Peyer's patch (tissue), 4 donors: ENCODE data around the gene SH3YL1.

Experiments used
- CTCF ChIP-seq, 6 experiments: fragments of 450-650 bp in 4 of 6; fragments of 200-600 bp in 2 of 6; sonication (generic) in 1 of 6; IDR thresholded peaks; one replicate each; pipeline ENCODE4 v1.5.1; 2017 to 2019; ENCODE audit warnings: antibody characterized with exemption in 6 of 6, mild to moderate bottlenecking in 3 of 6, moderate library complexity in 1 of 6
- POLR2A ChIP-seq, 2 donors: fragments of 450-650 bp; IDR thresholded peaks; one replicate each; pipeline ENCODE4 v1.5.1; 2017; ENCODE audit warnings: antibody characterized with exemption in 2 of 2, mild to moderate bottlenecking in 2 of 2, moderate library complexity in 2 of 2

GRCh38 chr2:279366-279765 is 15.5 kb upstream of the SH3YL1 start:
- TF ChIP-seq CTCF (IDR thresholded peaks at IDR 0.05), result no peak
- no peak for TF ChIP-seq POLR2A (IDR thresholded peaks at IDR 0.05)
